HFF-Myc (cell line): ENCODE results near the gene SYNE1.

Experiments
- DNase-seq: peaks from one replicate; pipeline ENCODE4 v3.0.0-alpha.2; 2011; ENCODE audit warnings: low read depth; ENCODE audit errors: extremely low read depth
- H3K4me3 ChIP-seq: replicated peaks from 2 replicates; pipeline ENCODE4 v1.5.1; 2011; ENCODE audit warnings: low read depth, mild to moderate bottlenecking, control low read depth, low read length
- CTCF ChIP-seq: IDR thresholded peaks from 2 replicates; pipeline ENCODE4 v1.5.1; 2012; ENCODE audit warnings: mild to moderate bottlenecking, low read depth, low read length, control low read depth; ENCODE audit errors: missing control alignments

Gene SYNE1

DNA sequence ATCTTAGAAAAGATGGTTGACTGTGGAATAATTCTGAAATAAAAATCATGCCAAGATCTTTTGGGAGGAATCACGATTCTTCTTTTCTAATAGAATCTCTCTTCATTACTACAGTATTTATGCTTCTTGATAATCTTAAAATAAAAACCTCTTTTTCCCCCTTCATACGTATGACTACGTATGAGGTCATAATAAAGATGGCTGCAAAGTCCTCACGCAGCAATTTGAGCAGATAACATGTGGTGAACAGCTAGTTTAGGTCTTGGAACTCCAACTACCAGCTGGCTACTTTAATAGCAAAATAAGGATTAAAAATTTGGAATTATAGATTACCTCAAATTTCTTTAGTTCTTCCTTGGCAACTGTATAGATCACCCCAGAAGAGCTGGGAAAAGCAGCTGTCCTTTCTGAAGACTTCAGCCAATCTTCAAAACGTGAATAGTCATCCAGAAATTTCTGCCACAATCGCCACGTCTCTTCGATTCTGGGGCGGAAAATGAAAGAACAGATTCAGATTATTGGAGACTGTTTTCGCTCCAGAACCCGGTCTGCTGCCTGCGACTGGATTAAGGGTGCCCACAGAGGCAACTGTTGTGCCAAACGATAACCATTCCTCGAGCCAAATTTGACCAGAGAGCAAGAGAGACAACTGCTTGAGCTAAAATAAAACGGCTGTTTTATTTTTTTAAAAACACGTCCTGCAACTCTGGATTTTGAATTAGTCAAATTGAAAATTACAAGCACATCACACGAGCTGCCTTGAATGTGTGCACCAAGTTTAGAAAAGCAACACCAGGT is 482.4 kb downstream of the SYNE1 start:
- H3K4me3 ChIP-seq, result no peak overlapping the region
- no peak for DNase-seq
- no peak for TF ChIP-seq CTCF

DNA sequence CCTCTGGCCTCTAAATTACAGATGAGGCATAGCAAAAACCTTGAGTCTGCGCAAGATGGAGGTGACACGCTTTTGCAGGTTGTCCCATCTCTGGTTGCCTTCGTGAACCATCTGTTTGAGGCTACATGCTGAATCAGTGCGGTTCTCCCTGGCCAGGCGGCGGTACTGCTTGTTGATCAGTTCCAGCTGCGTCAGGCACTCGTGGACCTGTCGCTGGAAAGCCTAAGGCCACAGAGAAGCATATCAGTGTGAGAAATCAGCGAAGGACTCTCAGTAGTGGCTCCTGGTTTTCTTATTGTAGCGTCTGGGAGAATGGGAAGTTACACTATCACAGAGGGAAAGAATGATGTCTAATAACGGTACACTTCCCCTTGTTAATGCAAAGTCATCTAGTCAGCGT is 485.2 kb downstream of the SYNE1 start:
- H3K4me3 ChIP-seq, result no peak overlapping the region
- no peak for TF ChIP-seq CTCF
- peak; percentile 26 for DNase-seq

GRCh38 chr6:152150196-152150595 is 487.0 kb downstream of the SYNE1 start:
- no peak for DNase-seq
- no peak for TF ChIP-seq CTCF
- no peak overlapping the region for H3K4me3 ChIP-seq

GRCh38 chr6:152148412-152148811 is 488.8 kb downstream of the SYNE1 start:
- no peak for DNase-seq
- TF ChIP-seq CTCF, result no peak
- no peak overlapping the region for H3K4me3 ChIP-seq

GRCh38 chr6:152147269-152147668 is 489.9 kb downstream of the SYNE1 start:
- TF ChIP-seq CTCF, result no peak
- H3K4me3 ChIP-seq, result no peak overlapping the region
- no peak for DNase-seq

GRCh38 chr6:152146385-152146784 is 490.8 kb downstream of the SYNE1 start:
- DNase-seq, result no peak
- no peak for TF ChIP-seq CTCF
- no peak overlapping the region for H3K4me3 ChIP-seq

DNA sequence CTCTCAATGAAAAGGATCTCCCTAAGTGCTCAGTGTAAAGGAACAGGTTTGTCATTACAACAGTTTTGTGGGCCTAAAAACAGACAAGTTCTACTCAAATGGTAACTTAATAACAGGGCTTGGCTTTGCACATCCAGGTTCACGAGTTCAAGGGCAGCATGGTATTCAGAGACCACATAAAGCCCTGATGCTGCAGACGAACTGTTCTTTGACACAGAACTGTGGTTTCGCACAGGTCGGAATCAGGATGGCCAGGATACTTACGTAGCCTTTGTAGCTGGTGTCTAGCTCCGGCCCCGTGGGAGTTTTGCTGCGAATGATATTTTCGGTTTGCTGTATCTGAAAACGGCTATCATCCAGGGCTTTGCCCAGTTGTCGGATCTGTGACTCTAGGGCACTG is 493.8 kb downstream of the SYNE1 start:
- no peak overlapping the region for H3K4me3 ChIP-seq
- TF ChIP-seq CTCF, result no peak
- DNase-seq, result no peak
